SK-N-SH (cell line): ENCODE measurements around the gene GLRB. TPM values are rescaled to one million over a fixed set of nuclear protein-coding genes. Genes with fewer than 3 reads are reported as not detected.

Experiments
- CTCF ChIA-PET: fragments of 300-600, 350-600 bp; formaldehyde crosslinking; extraction: SDS; loops from one replicate; lab custom pipeline; 2021; lab: Yijun Ruan, JAX
- POLR2A ChIA-PET: fragments of 350-600 bp; sonication (Branson Sonifier 250); formaldehyde crosslinking; extraction: SDS; loops from one replicate; lab custom pipeline; 2020; ENCODE audit warnings: antibody characterized with exemption, inconsistent platforms; lab: Yijun Ruan, JAX
- DNase-seq: peaks from one replicate; pipeline ENCODE4 v3.0.0; 2012
- H2AFZ ChIP-seq: fragments of 200-600 bp; sonication (generic); 2 replicates; pipeline ENCODE4 v1.8.1; 2016; ENCODE audit warnings: antibody characterized with exemption, mild to moderate bottlenecking, low read depth
- H3F3A ChIP-seq: fragments of 200-600 bp; sonication (generic); replicated peaks from 2 replicates; pipeline ENCODE3; 2016; ENCODE audit warnings: antibody characterized with exemption, mild to moderate bottlenecking; ENCODE audit not compliant: insufficient read depth
- H3K27ac ChIP-seq, 2 experiments: fragments of 200-500 bp in 1 of 2; fragments of 200-600 bp in 1 of 2; sonication (Bioruptor generic) in 1 of 2; sonication (generic), shearing (Covaris generic) in 1 of 2; 2 replicates each; pipeline versions ENCODE4 v1.5.1 to v1.6.1; 2014 to 2016; ENCODE audit warnings: low read depth in 2 of 2, inconsistent platforms in 1 of 2, low read length in 1 of 2, mild to moderate bottlenecking in 1 of 2, mixed read lengths in 1 of 2
- H3K27me3 ChIP-seq: fragments of 200-600 bp; sonication (generic), shearing (Covaris generic); 2 replicates; pipeline ENCODE4 v1.6.1; 2016; ENCODE audit warnings: mixed run types; ENCODE audit not compliant: insufficient read depth
- H3K36me3 ChIP-seq, 2 experiments: fragments of 200-500 bp in 1 of 2; fragments of 200-600 bp in 1 of 2; sonication (Bioruptor generic) in 1 of 2; sonication (generic) in 1 of 2; replicated peaks in 1 of 2; 2 replicates each; pipeline versions ENCODE3 to v1.5.1; 2014 to 2016; ENCODE audit warnings: low read length in 1 of 2, mild to moderate bottlenecking in 1 of 2; ENCODE audit not compliant: insufficient read depth in 2 of 2, control insufficient read depth in 1 of 2
- H3K4me1 ChIP-seq, 2 experiments: fragments of 200-500 bp in 1 of 2; fragments of 200-600 bp in 1 of 2; sonication (Bioruptor generic) in 1 of 2; sonication (generic), shearing (Covaris generic) in 1 of 2; 2 replicates each; pipeline versions ENCODE4 v1.5.1 to v1.6.1; 2014 to 2016; ENCODE audit warnings: low read depth in 1 of 2, low read length in 1 of 2, mixed run types in 1 of 2; ENCODE audit not compliant: insufficient read depth in 2 of 2, control insufficient read depth in 1 of 2
- H3K4me2 ChIP-seq: fragments of 200-600 bp; sonication (generic), shearing (Covaris generic); 2 replicates; pipeline ENCODE4 v1.6.1; 2017; ENCODE audit warnings: mixed run types
- H3K4me3 ChIP-seq, 2 experiments: fragments of 200-500 bp in 1 of 2; fragments of 200-600 bp in 1 of 2; sonication (Bioruptor generic) in 1 of 2; sonication (generic), shearing (Covaris generic) in 1 of 2; 2 replicates each; pipeline versions ENCODE4 v1.5.1 to v1.8.1; 2014 to 2016; ENCODE audit warnings: low read depth in 2 of 2, inconsistent platforms in 1 of 2, low read length in 1 of 2, mild to moderate bottlenecking in 1 of 2, mixed read lengths in 1 of 2, moderate library complexity in 1 of 2
- H3K79me2 ChIP-seq: fragments of 200-600 bp; sonication (generic); 2 replicates; pipeline ENCODE4 v1.8.1; 2017; ENCODE audit warnings: mild to moderate bottlenecking; ENCODE audit not compliant: insufficient read depth
- H3K9ac ChIP-seq: fragments of 200-600 bp; sonication (generic); 2 replicates; pipeline ENCODE4 v1.6.1; 2017; ENCODE audit warnings: mixed run types
- H3K9me2 ChIP-seq: fragments of 200-600 bp; sonication (generic); 2 replicates; pipeline ENCODE4 v1.6.1; 2017; ENCODE audit warnings: mixed run types
- H3K9me3 ChIP-seq: fragments of 200-600 bp; sonication (generic); 2 replicates; pipeline ENCODE4 v1.6.1; 2017; ENCODE audit warnings: mixed run types, mild to moderate bottlenecking, moderate library complexity
- H4K20me1 ChIP-seq: fragments of 200-600 bp; sonication (generic); 2 replicates; pipeline ENCODE4 v1.6.1; 2017; ENCODE audit warnings: mild to moderate bottlenecking, mixed run types; ENCODE audit not compliant: insufficient read depth
- EP300 ChIP-seq, 2 experiments: IDR thresholded peaks; 2 replicates each; pipeline versions ENCODE4 v1.4.0 to v1.6.1; 2012; ENCODE audit warnings: borderline replicate concordance in 1 of 2, low read depth in 1 of 2, low read length in 1 of 2
- FOSL2 ChIP-seq: IDR thresholded peaks from 2 replicates; pipeline ENCODE4 v1.4.0; 2012; ENCODE audit warnings: low read depth, mild to moderate bottlenecking, moderate library complexity, borderline replicate concordance
- FOXJ3 ChIP-seq: sonication (generic); formaldehyde crosslinking; IDR thresholded peaks from 2 replicates; pipeline ENCODE4 v1.5.1; 2020; ENCODE audit warnings: mild to moderate bottlenecking, missing genetic modification reagents
- FOXM1 ChIP-seq: IDR thresholded peaks from 2 replicates; pipeline ENCODE4 v1.4.0; 2012; ENCODE audit warnings: low read depth, mild to moderate bottlenecking
- MEF2A ChIP-seq: IDR thresholded peaks from 2 replicates; pipeline ENCODE4 v1.4.0; 2012; ENCODE audit warnings: low read depth, borderline replicate concordance
- PBX3 ChIP-seq: IDR thresholded peaks from 2 replicates; pipeline ENCODE4; 2012
- RCOR1 ChIP-seq: fragments of 150-350 bp; IDR thresholded peaks from 2 replicates; pipeline ENCODE4 v1.6.1; 2017; ENCODE audit warnings: antibody characterized with exemption, low read length
- SIN3A ChIP-seq: IDR thresholded peaks from 2 replicates; pipeline ENCODE4 v1.6.1; 2012; ENCODE audit warnings: low read depth, mild to moderate bottlenecking, low read length, moderate library complexity, borderline replicate concordance
- TAF1 ChIP-seq: IDR thresholded peaks from 2 replicates; pipeline ENCODE4 v1.6.1; 2012; ENCODE audit warnings: low read depth, mild to moderate bottlenecking, low read length, moderate library complexity, borderline replicate concordance
- USF2 ChIP-seq: fragments of 150-350 bp; IDR thresholded peaks from 2 replicates; pipeline ENCODE4 v1.6.1; 2017; ENCODE audit warnings: antibody characterized with exemption, low read length, low read depth, borderline replicate concordance
- YY1 ChIP-seq: IDR thresholded peaks from 2 replicates; pipeline ENCODE4 v1.4.0; 2012; ENCODE audit warnings: low read depth, mild to moderate bottlenecking
- ZBTB33 ChIP-seq: IDR thresholded peaks from 2 replicates; pipeline ENCODE4 v1.4.0; 2012; ENCODE audit warnings: low read depth, borderline replicate concordance
- WGBS: methylation state at CpG from one replicate; pipeline ENCODE4 v1.1.6; 2017; ENCODE audit warnings: low lambda C conversion rate; 5-methylcytosine and 5-hydroxymethylcytosine counted together
- polyA plus RNA-seq, 3 experiments: library from polyadenylated mRNA; depleted of rRNA; stranded (reverse); fragments of >200 nt; gene quantifications; 2 replicates each; pipeline ENCODE4 v1.2.3, GENCODE V29; 2012

GLRB gene
- polyA plus RNA-seq, 1 of the 3 experiments (the other 2 are of a cell fraction): 7.6 TPM

GRCh38 chr4:157076578-157076947 lies 613 bp downstream of the GLRB start:
- peak overlapping the region in 1 of 2 experiments; percentile 25; a peak in 1 of 4 replicates for H3K27ac ChIP-seq

More at GRCh38 chr4:157076578-157076947, 613 bp downstream of the GLRB start:
- Histone ChIP-seq H2AFZ (peak overlapping the region; percentile 96), H3K27me3 (no peaks in the 10 kb centered on the region), H3K79me2 (no peaks in the 10 kb centered on the region), H3K4me3 (peak overlapping the region; percentile 75 to 92), H3F3A (peaks cover 10% of the 10 kb centered on the region), H3K9ac (peak overlapping the region; percentile 61), H3K4me2 (peak overlapping the region; percentile 81), H3K4me1 (peaks cover 0 to 12% of the 10 kb centered on the region in 2 experiments; a peak in 3 of 4 replicates), H4K20me1 (no peaks in the 10 kb centered on the region), H3K9me2 (no peaks in the 10 kb centered on the region), H3K36me3 (no peaks in the 10 kb centered on the region), H3K9me3 (no peaks in the 10 kb centered on the region)
- 0% methylated on average over 8 of the region's 8 CpGs for WGBS
- ChIA-PET POLR2A (no interaction called here), CTCF (interaction anchor here (0.8 to 1.1 kb wide), 2 partner anchors 12 to 20 kb away, joined by 3 read pairs; no protein-coding TSS in a partner anchor)
- peak; percentile 39 for DNase-seq
- TF ChIP-seq RCOR1: no peak
- no peak for TF ChIP-seq FOSL2
- no peak for TF ChIP-seq SIN3A
- no peak for TF ChIP-seq USF2
- no peak for TF ChIP-seq FOXM1
- no peak for TF ChIP-seq YY1
- no peak for TF ChIP-seq ZBTB33
- no peak for TF ChIP-seq EP300 (IDR thresholded peaks at IDR 0.05; ENCODE audit: borderline replicate concordance in 1 of 2, low read depth in 1 of 2, low read length in 1 of 2)
- TF ChIP-seq PBX3: no peak
- TF ChIP-seq FOXJ3 (CRISPR knock-in tag): no peak
- no peak for TF ChIP-seq TAF1
- no peak for TF ChIP-seq MEF2A
- TF ChIP-seq, all 33 proteins: peak for 0
